Measurements from ENCODE around the gene DNASE2B.

The DNASE2B gene

GRCh38 chr1:84360316-84360715, 38.0 kb upstream of the DNASE2B start:
- Histone ChIP-seq H3K4me3 (no peak overlapping the region), H4K20me1 (no peaks in the 10 kb centered on the region), H3K27ac (no peak overlapping the region), H3K27me3 (no peaks in the 10 kb centered on the region), H3K9ac (no peak overlapping the region), H3K9me3 (replicated peaks in 1 of 11) (no peaks in the 10 kb centered on the region; a peak in 1 of 22 replicates), H3K4me2 (no peak overlapping the region), H3K36me3 (no peaks in the 10 kb centered on the region), H3K4me1 (peaks cover 0 to 2% (median 0%) of the 10 kb centered on the region in 10 experiments; a peak in 1 of 20 replicates)
- no peak for TF ChIP-seq Cebpa-rat (IDR thresholded peaks at IDR 0.05)

- H3K27ac ChIP-seq, result no peak overlapping the region
- no peak for TF ChIP-seq Cebpa-rat (IDR thresholded peaks at IDR 0.05)
- H3K4me1 ChIP-seq, result peaks cover 0 to 11% (median 0%) of the 10 kb centered on the region in 10 experiments; a peak in 4 of 20 replicates
- H3K4me2 ChIP-seq, result no peak overlapping the region
- H3K4me3 ChIP-seq, result no peak overlapping the region
- H3K27me3 ChIP-seq, result no peaks in the 10 kb centered on the region
- H4K20me1 ChIP-seq, result no peaks in the 10 kb centered on the region
- no peaks in the 10 kb centered on the region for H3K36me3 ChIP-seq
- no peak overlapping the region for H3K9ac ChIP-seq
- H3K9me3 ChIP-seq (replicated peaks in 1 of 11), result no peaks in the 10 kb centered on the region; a peak in 1 of 22 replicates
These were observed 36.5 kb upstream of the DNASE2B start for GRCh38 chr1:84361796-84362195.

- H4K20me1 ChIP-seq, result no peaks in the 10 kb centered on the region
- H3K4me3 ChIP-seq, result no peak overlapping the region
- no peaks in the 10 kb centered on the region for H3K9me3 ChIP-seq (replicated peaks in 1 of 11)
- no peak for TF ChIP-seq Cebpa-rat (IDR thresholded peaks at IDR 0.05)
- no peak overlapping the region for H3K4me2 ChIP-seq
- no peaks in the 10 kb centered on the region for H3K36me3 ChIP-seq
- no peak overlapping the region for H3K27ac ChIP-seq
- peaks cover 0 to 11% (median 0%) of the 10 kb centered on the region in 10 experiments; a peak in 4 of 20 replicates for H3K4me1 ChIP-seq
- H3K27me3 ChIP-seq, result no peaks in the 10 kb centered on the region
- no peak overlapping the region for H3K9ac ChIP-seq
These were observed 35.3 kb upstream of the DNASE2B start for GRCh38 chr1:84363019-84363418.

DNA sequence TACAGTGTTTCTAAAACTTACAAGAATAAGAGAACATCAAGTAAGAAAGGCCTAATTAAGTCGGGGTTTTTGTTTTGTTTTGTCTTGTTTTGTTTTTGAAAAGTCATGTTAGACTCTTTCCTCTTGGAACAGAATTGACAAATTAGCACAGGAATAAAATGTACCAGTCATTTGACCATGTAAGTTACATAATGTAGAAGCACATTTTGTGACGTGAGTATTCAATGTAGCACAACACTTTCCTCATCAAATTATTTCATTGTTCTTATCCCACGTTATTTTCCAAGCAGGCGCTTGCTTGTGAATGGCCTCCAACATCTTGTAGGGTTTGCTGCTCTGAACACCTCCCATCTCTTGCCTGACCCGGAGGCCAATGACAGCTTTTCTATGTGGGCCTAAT, 34.7 kb upstream of the DNASE2B start:
- no peak for TF ChIP-seq Cebpa-rat (IDR thresholded peaks at IDR 0.05)
- Histone ChIP-seq H3K4me3 (no peak overlapping the region), H3K9me3 (replicated peaks in 1 of 11) (no peaks in the 10 kb centered on the region), H4K20me1 (no peaks in the 10 kb centered on the region), H3K9ac (no peak overlapping the region), H3K4me2 (no peak overlapping the region), H3K27me3 (no peaks in the 10 kb centered on the region), H3K27ac (no peak overlapping the region), H3K4me1 (peaks cover 0 to 11% (median 0%) of the 10 kb centered on the region in 10 experiments; a peak in 4 of 20 replicates), H3K36me3 (no peaks in the 10 kb centered on the region)

DNA sequence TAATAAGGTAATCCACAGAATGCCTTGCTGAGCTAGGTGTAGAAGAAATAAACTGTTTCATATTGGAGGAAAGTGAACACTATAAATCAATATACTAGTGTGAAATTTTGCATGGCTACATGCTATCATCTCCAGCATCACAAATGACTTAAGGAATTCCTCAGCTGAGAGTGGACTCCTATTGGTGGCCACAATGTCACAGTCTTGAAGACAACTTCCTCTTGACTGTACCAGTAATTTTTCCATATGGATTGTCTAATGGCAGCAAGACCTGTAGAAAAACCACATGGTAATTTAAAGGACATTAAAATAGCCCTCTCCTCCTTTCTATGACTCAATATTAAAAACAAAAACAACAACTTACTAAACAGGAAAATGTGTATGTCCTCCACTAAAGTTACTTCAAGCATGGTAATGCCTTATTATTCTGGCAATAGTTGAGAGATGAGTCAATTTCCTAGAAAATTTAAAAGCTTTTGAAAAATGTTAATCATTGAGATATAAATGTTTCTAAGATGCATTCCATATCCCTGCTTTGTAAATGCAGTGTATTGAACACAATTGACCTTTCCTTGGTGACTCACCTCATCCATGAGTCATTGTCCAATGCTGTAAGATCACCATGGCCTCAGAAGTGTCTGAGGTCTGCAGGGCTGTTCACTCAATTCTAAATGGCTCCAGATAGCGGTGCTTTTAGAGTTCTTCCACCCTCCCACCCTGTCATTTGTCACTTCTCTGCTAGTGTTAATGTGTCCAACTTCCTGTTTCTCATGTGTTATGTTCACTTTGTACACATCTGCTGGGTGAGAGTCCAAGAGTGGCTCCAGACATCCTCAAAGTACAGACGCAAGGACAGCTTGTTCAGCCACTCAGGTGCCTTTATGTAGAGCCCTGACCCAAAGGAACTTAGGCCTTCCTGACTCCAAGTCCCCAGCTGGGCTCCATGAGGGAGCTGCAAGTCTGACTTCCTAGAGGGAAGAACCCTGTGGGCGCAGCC, 32.8 kb upstream of the DNASE2B start:
- Histone ChIP-seq H3K4me1 (peaks cover 0 to 11% (median 0%) of the 10 kb centered on the region in 10 experiments; a peak in 4 of 20 replicates), H3K9me3 (replicated peaks in 1 of 11) (no peaks in the 10 kb centered on the region), H3K36me3 (no peaks in the 10 kb centered on the region), H3K4me2 (no peak overlapping the region), H3K27ac (no peak overlapping the region), H4K20me1 (no peaks in the 10 kb centered on the region), H3K9ac (no peak overlapping the region), H3K4me3 (no peak overlapping the region), H3K27me3 (no peaks in the 10 kb centered on the region)
- no peak for TF ChIP-seq Cebpa-rat (IDR thresholded peaks at IDR 0.05)

DNA sequence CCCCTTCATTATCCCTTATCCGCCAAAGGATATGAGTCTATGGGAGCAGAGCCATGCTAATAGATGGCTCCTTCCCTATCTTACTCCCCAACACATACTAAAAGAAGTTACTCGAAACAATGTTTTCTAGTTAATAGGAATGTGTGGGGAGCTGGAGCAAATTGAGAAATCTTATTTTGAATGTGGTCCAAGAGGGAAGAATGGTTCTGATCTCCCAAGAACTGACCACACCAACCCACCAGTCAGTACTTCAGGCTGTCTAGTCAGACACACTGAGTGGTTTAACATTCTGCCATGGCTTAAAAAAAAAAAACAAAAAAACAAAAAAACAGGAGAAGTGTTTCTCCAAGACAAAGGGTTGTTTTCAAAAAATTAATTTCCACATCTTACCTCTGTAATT, 31.5 kb upstream of the DNASE2B start:
- H3K4me1 ChIP-seq, result peaks cover 0 to 11% (median 0%) of the 10 kb centered on the region in 10 experiments; a peak in 4 of 20 replicates
- no peaks in the 10 kb centered on the region for H4K20me1 ChIP-seq
- no peak overlapping the region for H3K9ac ChIP-seq
- TF ChIP-seq Cebpa-rat (IDR thresholded peaks at IDR 0.05), result no peak
- no peak overlapping the region for H3K4me3 ChIP-seq
- no peak overlapping the region for H3K4me2 ChIP-seq
- H3K27me3 ChIP-seq, result no peaks in the 10 kb centered on the region
- H3K36me3 ChIP-seq, result no peaks in the 10 kb centered on the region
- H3K27ac ChIP-seq, result no peak overlapping the region
- H3K9me3 ChIP-seq (replicated peaks in 1 of 11), result no peaks in the 10 kb centered on the region

DNA sequence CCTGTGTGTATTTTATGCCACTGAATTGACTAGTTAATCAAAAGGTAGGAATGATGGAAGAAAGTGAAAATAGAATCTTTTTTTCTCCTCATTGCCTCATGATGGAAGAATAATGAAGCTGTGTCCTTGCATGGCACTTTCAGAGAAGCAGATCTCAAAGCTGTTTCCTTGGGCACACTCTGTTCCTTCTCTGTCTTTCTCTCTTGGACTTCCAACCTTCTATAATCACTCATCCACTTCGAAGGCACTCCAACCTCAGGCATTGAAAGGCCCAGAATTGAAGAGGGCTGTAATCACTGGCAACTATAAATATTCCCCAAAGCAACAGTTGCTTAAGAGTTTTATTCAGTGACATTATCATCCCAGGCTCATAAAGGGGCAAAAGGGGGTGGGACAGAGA, 31.1 kb upstream of the DNASE2B start:
- Histone ChIP-seq H4K20me1 (no peaks in the 10 kb centered on the region), H3K27ac (no peak overlapping the region), H3K4me3 (no peak overlapping the region), H3K9me3 (replicated peaks in 1 of 11) (no peaks in the 10 kb centered on the region), H3K9ac (no peak overlapping the region), H3K4me1 (peaks cover 0 to 11% (median 0%) of the 10 kb centered on the region in 10 experiments; a peak in 4 of 20 replicates), H3K36me3 (no peaks in the 10 kb centered on the region), H3K27me3 (no peaks in the 10 kb centered on the region), H3K4me2 (no peak overlapping the region)
- TF ChIP-seq Cebpa-rat (IDR thresholded peaks at IDR 0.05), result no peak

GRCh38 chr1:84368441-84368840, 29.8 kb upstream of the DNASE2B start:
- no peaks in the 10 kb centered on the region for H3K27me3 ChIP-seq
- H3K36me3 ChIP-seq, result no peaks in the 10 kb centered on the region
- H3K4me1 ChIP-seq, result peaks cover 0 to 11% (median 0%) of the 10 kb centered on the region in 10 experiments; a peak in 4 of 20 replicates
- H4K20me1 ChIP-seq, result no peaks in the 10 kb centered on the region
- H3K27ac ChIP-seq, result no peak overlapping the region
- H3K4me3 ChIP-seq, result no peak overlapping the region
- H3K9me3 ChIP-seq (replicated peaks in 1 of 11), result no peaks in the 10 kb centered on the region
- H3K9ac ChIP-seq, result no peak overlapping the region
- H3K4me2 ChIP-seq, result no peak overlapping the region
- no peak for TF ChIP-seq Cebpa-rat (IDR thresholded peaks at IDR 0.05)

DNA sequence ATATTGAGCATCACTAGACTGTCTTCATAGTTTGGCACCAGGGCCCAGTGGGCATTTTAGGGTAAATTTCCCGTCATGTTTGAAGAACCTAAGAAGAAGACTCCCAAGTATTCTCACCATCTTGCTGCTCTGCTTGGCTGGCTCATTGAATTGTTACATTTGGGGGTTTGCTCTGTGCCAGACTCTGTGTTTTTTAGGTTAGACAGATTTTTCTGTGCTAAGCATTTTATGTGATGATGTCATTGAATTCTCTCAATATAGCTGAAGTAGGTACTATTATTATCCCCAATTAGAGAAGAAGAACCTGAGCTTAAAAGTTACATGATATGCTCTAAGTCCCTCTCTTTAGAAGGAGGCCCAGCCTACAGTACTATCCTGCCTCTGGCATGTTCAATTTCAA, 28.0 kb upstream of the DNASE2B start:
- H3K36me3 ChIP-seq, result no peaks in the 10 kb centered on the region
- H3K27me3 ChIP-seq, result no peaks in the 10 kb centered on the region
- H3K4me2 ChIP-seq, result no peak overlapping the region
- H3K4me3 ChIP-seq, result no peak overlapping the region
- no peak overlapping the region for H3K9ac ChIP-seq
- H3K27ac ChIP-seq, result no peak overlapping the region
- TF ChIP-seq Cebpa-rat (IDR thresholded peaks at IDR 0.05), result no peak
- H3K4me1 ChIP-seq, result peaks cover 0 to 9% (median 0%) of the 10 kb centered on the region in 10 experiments; a peak in 4 of 20 replicates
- no peaks in the 10 kb centered on the region for H3K9me3 ChIP-seq (replicated peaks in 1 of 11)
- no peaks in the 10 kb centered on the region for H4K20me1 ChIP-seq
